Adrenal gland (tissue), 5 donors: Measurements from ENCODE around the gene COPS7A.

Source experiments
- CTCF ChIP-seq, 6 experiments: fragments of 450-650 bp in 4 of 6; fragments of 200-600 bp in 2 of 6; sonication (generic) in 1 of 6; IDR thresholded peaks; 1 replicate in 5 of 6; 2 replicates in 1 of 6; pipeline versions ENCODE4 v1.5.1 to v1.8.0; 2016 to 2021; ENCODE audit warnings: antibody characterized with exemption in 6 of 6, mild to moderate bottlenecking in 2 of 6, moderate library complexity in 1 of 6
- POLR2A ChIP-seq, 2 donors: fragments of 450-650 bp; IDR thresholded peaks; one replicate each; pipeline ENCODE4 v1.6.1; 2017; ENCODE audit warnings: antibody characterized with exemption in 2 of 2, mild to moderate bottlenecking in 2 of 2, moderate library complexity in 1 of 2
- donor health status: DM: no; HTN: no; CAD: no.

GRCh38 chr12:6768437-6768914 lies 44.6 kb downstream of the COPS7A start:
- TF ChIP-seq CTCF (IDR thresholded peaks at IDR 0.05), result no peak
- no peak for TF ChIP-seq POLR2A (IDR thresholded peaks at IDR 0.05)
